NCI-H510A treated with DMSO at 0.1 percent for 48 hours (cell line): ENCODE results near the gene SMCR8.
"Not testable (repeated sequence)": the region's sequence is repeated elsewhere in the genome, so short reads cannot be mapped to it uniquely, and the experiment has no call there.

Experiments
- DNase-seq: peaks from one replicate; lab custom pipeline; 2025; lab: John Stamatoyannopoulos, UW

Gene SMCR8

DNA sequence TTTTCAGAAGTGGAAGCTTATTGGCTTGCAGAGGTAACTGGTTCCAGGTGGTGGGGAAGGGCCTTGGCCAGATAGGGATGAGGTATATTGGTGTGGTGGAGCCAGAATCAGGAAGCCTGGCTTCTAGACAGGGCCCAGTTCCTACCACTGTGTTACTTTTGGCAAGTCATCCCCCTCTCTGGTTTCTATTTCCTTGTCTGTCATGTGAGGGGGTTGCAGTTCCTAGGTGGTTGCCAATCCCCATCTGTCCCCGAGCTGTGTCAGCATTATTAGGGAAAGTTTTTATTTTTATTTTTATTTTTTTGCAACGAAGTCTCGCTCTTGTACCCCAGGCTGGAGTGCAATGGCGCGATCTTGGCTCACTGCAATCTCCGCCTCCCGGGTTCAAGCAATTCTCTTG lies 3.0 kb downstream of the SMCR8 start:
- DNase-seq, result no peak

DNA sequence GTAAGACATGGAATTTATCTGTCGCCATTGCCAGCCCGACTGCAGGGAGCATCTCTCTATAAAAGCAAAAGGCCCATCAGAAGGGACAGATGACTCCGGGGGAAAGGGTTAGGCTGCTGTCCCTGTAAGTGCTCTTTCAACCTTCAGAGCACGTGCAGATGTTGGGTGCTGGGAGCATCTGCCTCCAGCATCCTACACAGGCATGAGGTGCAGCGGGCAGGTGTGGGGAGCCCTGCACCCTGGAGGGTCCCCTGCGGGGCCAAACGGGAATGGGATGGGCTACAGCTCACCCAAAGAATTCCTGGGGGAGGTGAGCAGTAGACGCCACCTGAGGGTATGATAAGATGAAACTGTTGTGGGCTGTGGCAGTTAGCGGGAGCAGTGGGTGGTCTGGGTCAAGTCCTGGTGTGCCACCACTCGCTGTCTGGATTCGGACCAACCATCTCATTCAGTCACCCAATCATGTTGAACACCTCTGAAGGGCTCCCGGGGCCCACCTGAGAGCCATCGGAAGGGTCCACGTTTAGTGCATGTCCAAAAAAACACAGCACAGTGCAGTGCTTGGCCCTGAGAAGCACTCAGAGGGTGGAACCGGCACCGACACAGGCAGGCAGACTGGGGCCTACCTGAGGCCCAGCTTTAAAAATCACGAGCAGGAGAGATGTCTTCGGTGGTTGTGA lies 3.8 kb downstream of the SMCR8 start:
- DNase-seq, result no peak

DNA sequence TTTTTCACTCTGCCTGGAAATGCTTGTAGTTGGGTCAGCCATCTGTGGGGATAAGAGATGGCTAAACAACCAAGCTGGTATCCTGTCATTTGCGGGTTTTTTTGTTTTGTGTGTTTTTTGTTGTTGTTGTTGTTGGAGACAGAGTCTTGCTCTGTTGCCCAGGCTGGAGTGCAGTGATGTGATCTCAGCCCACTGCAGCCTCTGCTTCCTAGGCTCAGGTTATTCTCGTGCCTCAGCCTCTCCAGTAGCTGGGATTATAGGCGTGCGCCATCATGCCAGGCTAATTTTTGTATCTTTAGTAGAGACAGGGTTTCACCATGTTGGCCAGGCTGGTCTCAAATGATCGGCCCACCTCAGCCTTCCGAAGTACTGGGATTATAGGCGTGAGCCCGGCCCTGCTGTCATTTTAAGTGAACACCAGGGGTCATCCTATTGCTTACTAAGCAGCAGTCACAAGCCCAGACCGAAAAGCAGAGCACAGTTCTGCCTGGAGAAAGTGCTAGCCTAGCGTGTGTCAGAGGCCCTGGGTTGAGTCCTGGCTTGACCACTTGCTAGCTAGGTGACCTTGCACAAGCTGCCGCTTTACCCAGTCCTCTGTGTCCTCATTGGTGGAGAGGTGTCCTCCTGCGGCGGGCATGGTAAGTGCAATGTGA lies 4.6 kb downstream of the SMCR8 start:
- DNase-seq, result peak; percentile 46

DNA sequence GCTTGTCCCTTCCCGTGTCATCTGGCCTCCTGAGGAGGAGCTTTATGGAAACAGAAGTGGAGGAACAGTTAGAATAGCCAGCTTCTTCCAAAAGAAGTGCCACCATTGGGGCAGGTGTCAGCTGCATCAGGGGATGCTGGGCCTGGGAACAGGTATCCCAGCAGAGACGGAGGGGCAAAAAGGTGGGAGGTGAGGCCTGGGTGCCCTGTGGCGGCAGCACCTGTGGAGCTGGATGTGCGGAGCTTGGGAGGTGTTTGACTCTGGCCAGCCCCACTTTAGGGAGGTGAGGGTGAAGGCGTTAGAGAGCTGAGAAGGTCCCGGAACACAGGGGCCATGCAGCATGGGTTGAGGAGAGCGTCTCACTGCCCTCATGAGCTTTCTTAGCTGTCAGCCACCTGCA lies 5.2 kb downstream of the SMCR8 start:
- no peak for DNase-seq

DNA sequence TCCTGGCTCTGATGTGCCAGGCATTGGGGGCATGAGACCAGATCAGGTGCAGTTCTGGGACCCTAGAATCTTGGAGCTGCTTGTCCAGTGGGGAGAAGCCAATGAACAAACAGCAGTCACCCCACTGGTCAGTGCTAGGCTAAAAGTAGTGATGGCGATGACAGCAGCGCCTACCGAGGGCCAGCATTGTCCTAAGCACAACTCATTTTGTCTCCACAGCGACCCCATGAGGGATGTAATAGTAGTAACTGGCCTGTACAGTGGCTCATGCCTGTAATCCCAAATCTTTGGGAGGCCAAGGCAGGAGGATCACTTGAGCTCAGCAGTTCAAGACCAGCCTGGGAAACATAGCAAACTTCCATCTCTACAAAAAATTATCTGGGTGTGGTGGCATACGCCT lies 6.2 kb downstream of the SMCR8 start:
- DNase-seq, result no peak

DNA sequence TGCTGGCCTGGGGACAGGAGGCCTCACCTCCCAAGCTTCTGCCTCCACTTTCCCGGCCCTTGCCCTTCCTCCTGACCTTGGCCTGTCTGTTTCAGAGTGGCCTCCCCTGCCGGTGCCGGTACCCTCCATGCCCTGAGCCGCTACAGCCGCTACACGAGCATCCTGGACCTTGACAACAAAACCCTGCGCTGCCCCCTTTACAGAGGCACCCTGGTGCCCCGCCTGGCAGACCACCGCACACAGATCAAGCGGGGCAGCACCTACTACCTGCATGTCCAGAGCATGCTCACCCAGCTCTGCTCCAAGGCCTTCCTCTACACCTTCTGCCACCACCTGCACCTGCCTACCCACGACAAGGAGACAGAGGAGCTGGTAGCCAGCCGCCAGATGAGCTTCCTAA lies 7.4 kb downstream of the SMCR8 start:
- DNase-seq, result no peak

DNA sequence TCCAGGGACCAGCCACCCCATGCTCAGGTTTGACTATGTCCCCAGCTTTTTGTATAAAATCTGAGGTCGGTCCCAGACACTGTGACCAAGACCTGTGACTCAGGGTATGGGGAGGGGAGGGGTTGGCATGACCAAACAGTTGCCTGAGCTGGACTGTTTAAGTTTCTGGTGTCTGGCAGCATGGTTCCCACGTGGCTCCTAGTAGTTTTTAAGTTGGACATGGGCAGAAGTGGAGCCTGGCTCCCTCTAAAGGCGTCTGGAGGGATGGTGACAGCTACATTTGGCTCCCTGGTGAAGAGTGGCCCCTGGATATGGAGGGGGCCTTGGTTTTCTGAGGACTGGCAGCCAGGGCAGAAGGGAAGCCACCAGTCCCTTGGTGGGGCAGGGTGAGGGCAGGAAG lies 7.9 kb downstream of the SMCR8 start:
- DNase-seq, result no peak

DNA sequence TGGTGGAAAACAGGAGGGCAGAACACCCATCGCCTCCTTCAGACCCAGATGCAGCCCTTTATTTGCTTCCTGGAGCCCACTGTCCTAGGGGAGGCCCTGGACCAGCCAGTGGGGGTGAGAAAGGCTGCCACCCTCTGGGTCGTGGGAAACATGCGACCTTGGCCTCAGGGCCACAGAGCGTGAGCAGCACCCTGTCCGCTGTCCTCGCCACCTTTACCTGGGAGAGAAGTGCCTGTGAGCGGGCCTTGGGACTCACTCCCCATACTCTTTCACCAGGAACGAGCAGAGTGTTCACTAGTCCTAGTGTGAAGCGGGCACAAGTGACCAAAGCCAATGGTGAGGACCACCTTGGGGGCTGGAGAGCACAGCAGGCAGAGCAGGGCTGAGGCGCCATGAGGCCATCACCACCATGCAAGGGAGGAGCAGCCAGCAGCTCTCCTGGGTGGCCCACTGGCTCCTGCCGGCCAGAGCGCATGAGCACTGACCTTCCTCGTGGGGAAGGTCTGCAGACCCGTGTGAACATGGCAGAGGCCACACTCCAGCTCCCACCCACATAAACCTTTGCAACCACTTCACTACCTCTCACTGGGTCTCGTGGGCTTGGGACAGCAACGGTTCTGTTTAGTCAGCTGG lies 8.5 kb downstream of the SMCR8 start:
- DNase-seq, result no peak

DNA sequence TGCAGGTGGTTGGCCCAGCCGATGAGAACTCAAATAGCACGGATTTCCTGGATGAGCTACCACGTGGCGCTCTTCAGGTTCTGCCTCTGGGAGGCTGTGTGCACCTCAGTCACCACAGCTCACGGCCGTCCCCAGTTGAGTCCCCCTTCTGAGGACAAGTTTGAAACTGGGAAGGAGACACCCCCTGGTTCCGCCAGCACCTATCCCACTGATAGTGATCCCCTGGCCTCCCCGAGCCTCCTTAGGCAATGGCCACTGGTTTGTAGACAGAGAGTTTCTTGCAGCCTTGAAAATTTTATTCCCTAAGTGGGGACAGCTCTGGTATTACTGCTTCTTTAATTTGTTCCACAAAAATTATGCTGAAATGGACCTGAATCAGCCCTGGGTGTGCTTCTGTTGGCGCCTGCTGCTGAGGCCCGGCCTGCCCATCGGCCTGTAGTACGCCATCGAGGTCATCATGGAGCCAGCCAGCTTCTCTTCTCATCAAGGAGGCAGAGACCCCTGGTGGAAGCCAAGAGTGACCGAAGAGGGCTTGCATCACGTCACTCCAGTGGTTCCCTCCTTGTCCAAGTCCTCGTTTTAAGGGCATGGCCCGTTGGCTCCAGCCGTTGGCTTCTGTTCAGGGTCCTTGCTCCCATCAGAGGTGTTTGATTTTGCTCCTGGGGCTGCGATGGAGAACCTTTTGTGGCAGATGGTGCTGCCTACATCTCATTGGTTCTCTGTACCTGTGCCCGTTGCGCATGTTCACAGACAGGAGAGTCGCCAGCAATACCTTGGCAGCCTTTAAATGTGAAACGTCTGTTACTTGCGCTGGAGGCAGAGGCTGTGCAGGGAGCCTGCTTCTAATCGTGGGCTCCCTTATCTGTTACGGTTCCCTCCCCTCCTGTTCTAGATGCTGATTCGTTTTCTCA lies 9.3 kb downstream of the SMCR8 start:
- no peak for DNase-seq

DNA sequence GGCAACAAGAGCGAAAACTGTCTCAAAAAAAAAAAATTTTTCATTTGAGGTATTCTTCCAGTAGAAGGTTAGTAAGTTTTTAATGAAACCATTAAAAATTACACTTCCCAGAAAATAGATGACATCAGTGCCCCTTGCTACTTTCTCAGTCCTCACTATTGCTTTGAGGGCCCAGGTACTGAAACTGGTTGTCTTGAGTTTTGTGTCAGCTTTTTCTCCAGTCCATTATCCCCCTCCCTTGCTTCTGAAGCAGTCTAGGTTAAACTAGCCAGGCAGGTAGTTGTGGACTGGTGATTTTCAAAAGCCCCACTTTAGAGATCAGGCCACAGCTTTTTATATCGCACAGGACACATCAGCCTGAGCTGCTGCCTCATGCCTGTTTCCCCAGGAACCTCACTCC lies 10.9 kb downstream of the SMCR8 start:
- DNase-seq, result no peak

DNA sequence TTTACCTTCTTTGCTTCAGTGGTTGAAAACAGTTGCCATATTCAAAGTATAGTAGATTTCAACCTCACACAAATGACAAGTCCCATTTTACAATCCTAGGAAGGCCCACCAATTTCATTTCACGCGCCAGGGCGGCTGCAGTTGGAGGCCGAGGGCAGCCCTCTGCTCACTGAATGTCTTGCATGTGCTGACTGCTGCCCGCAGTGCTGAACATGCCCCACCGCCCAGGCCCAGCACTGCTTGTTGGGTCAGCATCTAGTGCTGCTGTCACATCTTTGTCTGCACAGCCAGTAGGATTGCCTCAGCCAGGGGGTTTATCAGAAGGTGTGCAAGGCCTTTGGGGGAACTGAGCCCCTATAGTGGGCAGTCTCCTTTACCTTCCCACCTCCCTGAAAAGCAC lies 11.5 kb downstream of the SMCR8 start:
- no peak for DNase-seq

DNA sequence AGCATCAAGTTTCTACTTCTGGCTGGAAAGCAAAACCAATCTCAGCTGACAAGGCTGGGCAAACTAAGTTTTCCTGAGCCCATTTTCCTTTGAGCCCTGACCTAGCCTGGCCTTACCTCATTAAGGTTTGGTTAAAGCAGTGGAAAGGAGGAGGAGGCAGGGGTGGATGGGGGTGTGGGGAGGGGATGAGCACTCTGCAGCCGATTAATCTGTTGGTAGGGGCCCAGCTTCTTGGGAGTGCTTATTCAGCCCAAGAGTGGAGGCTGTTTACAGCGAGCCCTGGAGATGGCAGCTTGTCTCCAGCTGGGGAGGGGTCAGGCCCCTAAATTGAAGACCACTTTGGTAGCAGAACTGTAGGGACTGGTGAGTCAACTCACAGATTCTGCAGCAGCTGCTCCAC lies 12.0 kb downstream of the SMCR8 start:
- no peak for DNase-seq

DNA sequence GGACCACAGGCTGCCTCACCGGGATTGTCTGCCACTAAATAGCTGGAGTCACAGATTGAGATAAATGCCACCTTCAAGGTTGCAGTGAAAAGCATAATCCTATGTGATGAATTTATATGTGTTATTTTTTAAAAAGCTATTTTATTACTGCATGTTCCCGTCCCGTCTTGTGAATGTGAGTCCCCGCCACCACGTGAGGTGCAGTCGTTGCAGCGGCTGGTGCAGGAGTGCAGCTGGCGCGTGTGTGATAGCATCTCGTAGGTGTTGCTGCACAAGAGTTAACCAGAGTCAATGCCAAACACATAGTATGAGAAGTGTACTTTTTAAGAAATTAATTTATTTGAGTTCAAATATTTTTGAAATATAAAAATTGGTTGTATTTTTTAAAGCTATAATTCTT lies 12.5 kb downstream of the SMCR8 start:
- no peak for DNase-seq

DNA sequence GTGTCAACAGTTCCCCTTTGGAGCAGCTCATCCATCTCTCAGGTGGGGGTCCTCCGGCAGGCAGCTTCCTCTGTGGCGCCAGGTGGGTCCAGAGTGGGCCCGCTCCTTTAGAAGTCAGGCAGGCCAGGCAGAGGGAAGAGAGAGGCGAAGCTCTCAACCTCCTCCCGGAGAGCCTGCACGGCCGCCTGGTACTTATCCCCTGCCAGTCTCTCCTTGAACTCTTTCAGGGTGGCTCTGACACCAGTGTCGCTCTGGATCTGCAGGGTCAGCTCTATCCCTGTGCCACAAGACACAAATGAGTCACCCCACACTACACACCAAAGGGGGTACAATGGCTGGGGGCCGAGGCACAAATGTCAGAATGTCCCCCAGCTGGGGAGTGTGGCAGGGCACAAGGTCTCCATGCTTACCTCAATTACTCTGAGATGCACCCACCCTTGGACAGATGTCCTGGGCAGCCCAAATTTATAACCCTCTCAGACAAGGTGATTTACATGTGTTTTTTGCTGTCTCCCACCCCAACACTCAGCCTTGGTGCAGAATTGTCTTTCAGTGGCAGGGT lies 13.6 kb downstream of the SMCR8 start:
- DNase-seq, result no peak

DNA sequence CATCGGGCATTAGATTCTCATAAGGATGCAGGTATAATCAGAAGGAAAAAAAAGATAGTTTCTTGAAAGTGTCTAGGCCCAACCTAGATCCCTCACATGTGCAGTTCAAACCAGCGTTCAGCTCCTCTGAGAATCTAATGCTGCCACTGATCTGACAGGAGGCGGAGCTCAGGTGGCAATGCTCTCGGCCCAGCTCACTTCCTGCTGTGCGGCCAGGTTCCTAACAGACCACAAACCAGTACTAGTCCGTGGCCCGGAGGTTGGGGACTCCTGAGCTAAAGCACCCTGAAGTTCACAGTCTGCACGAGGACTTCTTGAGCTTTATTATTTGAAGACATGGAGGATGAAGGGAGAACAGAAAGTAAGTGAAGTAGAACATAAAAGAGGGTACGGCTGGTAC lies 16.8 kb downstream of the SMCR8 start:
- DNase-seq, result no peak

DNA sequence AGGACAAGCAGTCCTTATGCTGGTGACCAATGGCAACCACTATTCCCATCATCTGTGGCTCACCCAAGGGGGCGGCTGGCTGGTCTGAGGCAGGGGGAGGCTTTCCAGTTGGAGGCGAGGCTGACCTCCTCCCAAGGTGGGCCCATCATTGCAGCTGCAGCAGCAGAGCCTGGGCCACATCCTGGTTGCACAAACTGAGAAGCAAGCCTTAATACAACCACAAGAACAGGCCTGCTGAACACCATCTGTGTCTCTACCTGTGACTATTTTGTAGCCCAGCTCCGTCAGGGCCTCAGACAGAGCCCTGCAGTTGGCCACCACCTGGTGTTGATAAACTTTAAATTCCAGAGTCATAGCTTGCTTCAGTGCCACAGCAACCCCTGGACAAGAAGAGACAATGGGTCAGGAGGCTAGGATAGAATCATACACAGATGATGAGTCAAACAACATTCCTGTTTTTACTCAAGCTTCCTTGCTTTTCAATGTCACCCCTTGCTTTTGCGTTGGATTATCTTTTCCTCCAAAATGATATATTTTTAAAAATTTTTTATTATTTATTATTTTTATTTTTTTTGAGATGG lies 17.9 kb downstream of the SMCR8 start:
- no peak for DNase-seq

DNA sequence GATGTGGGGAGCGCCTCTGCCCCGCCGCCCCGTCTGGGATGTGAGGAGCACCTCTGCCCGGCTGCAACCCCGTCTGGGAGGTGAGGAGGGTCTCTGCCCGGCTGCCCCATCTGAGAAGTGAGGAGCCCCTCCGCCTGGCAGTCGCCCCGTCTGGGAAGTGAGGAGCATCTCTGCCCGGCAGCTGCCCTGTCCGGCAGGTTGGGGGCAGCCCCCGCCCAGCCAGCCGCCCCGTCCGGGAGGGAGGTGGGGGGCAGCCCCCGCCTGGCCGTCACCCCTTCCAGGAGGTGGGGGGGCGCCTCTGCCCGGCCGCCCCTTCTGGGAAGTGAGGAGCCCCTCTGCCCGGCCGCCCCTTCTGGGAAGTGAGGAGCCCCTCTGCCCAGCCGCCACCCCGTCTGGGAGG lies 23.1 kb downstream of the SMCR8 start:
- DNase-seq, result not testable (repeated sequence)

DNA sequence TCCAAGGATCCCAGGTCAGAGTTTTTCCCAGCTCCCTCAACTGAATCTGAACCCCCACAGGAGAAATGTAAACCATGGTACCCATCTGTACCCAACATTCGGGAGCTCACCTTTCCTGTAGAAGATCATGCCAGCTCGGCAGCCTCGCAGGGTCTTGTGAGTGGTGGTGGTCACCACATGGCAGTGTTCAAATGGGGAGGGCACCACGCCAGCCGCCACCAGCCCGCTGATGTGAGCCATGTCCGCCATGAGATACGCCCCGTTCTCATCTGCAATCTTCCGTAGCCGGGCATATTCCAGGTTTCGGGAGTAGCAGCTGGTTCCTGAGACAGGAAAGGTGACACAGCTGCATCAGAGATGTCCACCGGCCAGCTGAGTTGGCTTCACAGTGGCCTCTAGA lies 24.8 kb downstream of the SMCR8 start:
- DNase-seq, result no peak

DNA sequence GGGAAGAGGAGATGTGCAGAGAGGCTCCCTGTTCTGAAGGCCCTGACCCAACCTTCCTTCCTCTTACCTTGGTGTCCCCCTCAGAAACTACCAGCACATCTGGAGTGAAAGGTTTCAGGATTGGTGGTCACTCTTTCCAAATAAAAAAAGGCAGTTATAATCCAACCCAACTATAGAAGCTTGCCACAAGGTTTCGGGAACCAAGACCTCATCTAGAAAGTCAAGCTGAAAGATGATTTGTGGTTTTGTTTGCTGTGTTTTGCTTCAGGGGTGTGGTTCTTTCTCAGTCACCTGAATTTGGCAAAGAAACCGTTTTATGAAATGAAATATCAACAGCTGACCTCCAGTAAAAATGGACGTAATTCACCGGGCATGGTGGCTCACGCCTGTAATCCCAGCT lies 28.9 kb downstream of the SMCR8 start:
- DNase-seq, result no peak

DNA sequence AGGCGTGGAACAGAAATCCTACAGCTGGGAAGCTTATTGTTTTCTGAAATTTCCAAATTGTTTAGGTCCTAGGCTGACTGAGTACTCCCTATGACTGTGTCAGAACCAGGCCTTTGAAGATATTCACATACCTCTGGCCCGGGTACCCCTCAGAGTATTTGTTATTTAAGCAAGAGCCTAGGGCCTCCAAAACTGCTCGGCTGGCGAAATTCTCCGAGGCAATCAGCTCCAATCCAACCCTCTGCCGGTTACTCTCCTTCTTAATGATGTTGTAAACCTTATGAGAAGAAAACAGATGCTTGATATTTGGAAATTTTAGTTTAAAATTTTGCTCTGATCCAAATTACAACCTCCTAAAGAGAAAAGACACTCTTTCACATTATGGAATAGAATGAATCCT lies 38.4 kb downstream of the SMCR8 start:
- no peak for DNase-seq

DNA sequence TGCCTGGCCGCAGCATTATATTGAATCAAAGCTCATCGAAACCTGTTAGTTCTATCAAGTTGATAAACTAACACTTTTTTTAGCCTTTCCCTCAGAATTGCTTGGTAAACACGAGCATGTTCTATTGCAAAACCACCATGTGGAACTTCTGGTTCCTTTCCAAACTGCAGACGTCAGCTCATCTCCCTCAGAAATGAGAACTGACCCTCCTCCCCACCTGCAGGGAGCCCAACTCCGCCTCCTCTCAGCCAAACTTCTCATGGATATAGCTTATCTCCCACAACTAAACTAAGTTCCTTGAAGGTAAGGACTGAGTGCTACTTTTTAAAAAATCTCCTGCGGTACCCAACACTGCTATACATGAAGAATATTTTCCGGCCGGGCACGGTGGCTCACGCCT lies 41.5 kb downstream of the SMCR8 start:
- DNase-seq, result no peak

DNA sequence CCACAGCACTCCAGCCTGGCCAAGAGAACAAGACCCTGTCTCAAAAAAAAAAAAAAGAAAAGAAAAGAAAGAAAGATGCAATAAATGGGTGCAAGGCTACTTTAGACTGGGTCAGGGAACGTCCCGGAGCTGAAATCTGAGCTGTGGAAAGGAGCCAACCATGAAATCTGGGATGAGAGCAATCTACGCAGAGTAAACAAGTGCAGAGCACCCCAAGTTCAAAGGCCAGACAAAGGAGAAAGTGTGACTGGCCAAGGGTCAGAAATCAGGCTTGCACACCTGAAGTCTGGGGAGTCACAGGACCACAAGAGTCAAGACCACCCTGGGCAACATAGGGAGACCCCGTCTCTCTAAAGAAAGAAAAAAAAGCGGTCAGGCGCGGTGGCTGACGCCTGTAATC lies 45.4 kb downstream of the SMCR8 start:
- no peak for DNase-seq
